H1 (cell line): ENCODE measurements around the gene CCN6. TPM values are rescaled to one million over a fixed set of nuclear protein-coding genes. Genes with fewer than 3 reads are reported as not detected.

Source experiments
- CTCF ChIA-PET: fragments of 300-600 bp; sonication (Branson Sonifier 250); formaldehyde crosslinking; loops from one replicate; lab custom pipeline; 2021; ENCODE audit not compliant: partially characterized antibody; lab: Charles Lee
- POLR2A ChIA-PET: fragments of 300-600 bp; sonication (Branson Sonifier 250); formaldehyde crosslinking; loops from one replicate; lab custom pipeline; 2021; ENCODE audit warnings: inconsistent platforms; ENCODE audit not compliant: partially characterized antibody; lab: Charles Lee
- DNase-seq, 2 experiments: peaks; one replicate each; pipeline versions ENCODE4 v3.0.0 to v3.0.0-alpha.2; 2010 to 2022; ENCODE audit warnings: low spot score in 2 of 2, low read depth in 1 of 2, mixed read lengths in 1 of 2
- FAIRE-seq: peaks from 2 replicates; lab custom pipeline; 2011; peaks lifted over from hg19 to GRCh38; lab: Jason Lieb, UNC
- H2AFZ ChIP-seq: 2 replicates; pipeline ENCODE4 v1.8.1; 2012; ENCODE audit warnings: low read length, inconsistent platforms
- H2AK5ac ChIP-seq: 2 replicates; pipeline ENCODE4 v1.6.1; 2013; ENCODE audit warnings: low read depth, low read length
- H2BK120ac ChIP-seq: replicated peaks from 2 replicates; pipeline ENCODE3; 2013; ENCODE audit warnings: low read depth, low read length, inconsistent platforms
- H2BK12ac ChIP-seq: 2 replicates; pipeline ENCODE4 v1.6.1; 2013; ENCODE audit warnings: low read depth, low read length
- H2BK15ac ChIP-seq: 2 replicates; pipeline ENCODE4 v1.6.1; 2013; ENCODE audit warnings: low read length
- H2BK20ac ChIP-seq: 2 replicates; pipeline ENCODE4 v1.6.1; 2013; ENCODE audit warnings: low read length
- H2BK5ac ChIP-seq: 2 replicates; pipeline ENCODE4 v1.6.1; 2013; ENCODE audit warnings: low read depth, low read length
- H3K14ac ChIP-seq: 2 replicates; pipeline ENCODE4 v1.6.1; 2013; ENCODE audit warnings: inconsistent platforms; ENCODE audit not compliant: insufficient read length
- H3K18ac ChIP-seq: 2 replicates; pipeline ENCODE4 v1.6.1; 2013; ENCODE audit warnings: low read length; ENCODE audit errors: extremely low read depth
- H3K23ac ChIP-seq: 2 replicates; pipeline ENCODE4 v1.6.1; 2013; ENCODE audit warnings: inconsistent platforms; ENCODE audit not compliant: insufficient read length
- H3K23me2 ChIP-seq: 2 replicates; pipeline ENCODE4 v1.6.1; 2013; ENCODE audit warnings: low read depth, low read length
- H3K27ac ChIP-seq: 2 replicates; pipeline ENCODE4 v1.6.1; 2011; ENCODE audit warnings: low read depth, low read length, inconsistent platforms
- H3K27me3 ChIP-seq, 4 experiments: replicated peaks in 1 of 4; 1 replicate in 1 of 4; 2 replicates in 3 of 4; pipeline versions ENCODE4 v1.6.1 to v1.8.1; 2011 to 2013; ENCODE audit warnings: low read length in 3 of 4, mild to moderate bottlenecking in 3 of 4, inconsistent platforms in 2 of 4, mixed read lengths in 2 of 4, moderate library complexity in 1 of 4; ENCODE audit not compliant: control insufficient read depth in 3 of 4, insufficient read depth in 3 of 4; ENCODE audit errors: extremely low read depth in 1 of 4
- H3K36me3 ChIP-seq, 4 experiments: 2 replicates each; pipeline versions ENCODE4 v1.6.1 to v1.8.1; 2011 to 2013; ENCODE audit warnings: mild to moderate bottlenecking in 4 of 4, low read length in 3 of 4, moderate library complexity in 2 of 4, control low read depth in 1 of 4, inconsistent platforms in 1 of 4; ENCODE audit not compliant: insufficient read depth in 4 of 4, control insufficient read depth in 2 of 4
- H3K4ac ChIP-seq: replicated peaks from 2 replicates; pipeline ENCODE3; 2013; ENCODE audit warnings: low read length, low read depth, mixed read lengths, inconsistent platforms; ENCODE audit not compliant: insufficient read length
- H3K4me1 ChIP-seq, 4 experiments: replicated peaks in 1 of 4; 1 replicate in 1 of 4; 2 replicates in 3 of 4; pipeline versions ENCODE4 v1.6.1 to v1.8.1; 2011 to 2013; ENCODE audit warnings: low read length in 3 of 4, inconsistent platforms in 2 of 4, mixed read lengths in 1 of 4; ENCODE audit not compliant: insufficient read depth in 4 of 4, control insufficient read depth in 3 of 4
- H3K4me2 ChIP-seq, 2 experiments: 2 replicates each; pipeline versions ENCODE4 v1.6.1 to v1.8.1; 2011 to 2013; ENCODE audit warnings: low read depth in 2 of 2, low read length in 2 of 2, control low read depth in 1 of 2, inconsistent platforms in 1 of 2, mild to moderate bottlenecking in 1 of 2; ENCODE audit not compliant: insufficient read depth in 1 of 2
- H3K4me3 ChIP-seq, 4 experiments: fragments of 200-600, 300-600 bp in 1 of 4; sonication (generic), shearing (Covaris generic), sonication (Bioruptor Twin) in 1 of 4; 2 replicates each; pipeline versions ENCODE4 v1.5.1 to v1.8.1; 2011 to 2016; ENCODE audit warnings: low read length in 4 of 4, low read depth in 3 of 4, control low read depth in 2 of 4, inconsistent platforms in 2 of 4, mild to moderate bottlenecking in 2 of 4, mixed read lengths in 1 of 4, moderate library complexity in 1 of 4; ENCODE audit not compliant: insufficient read depth in 2 of 4; ENCODE audit errors: extremely low read depth in 1 of 4
- H3K56ac ChIP-seq: replicated peaks from 2 replicates; pipeline ENCODE3; 2013; ENCODE audit warnings: low read depth, mild to moderate bottlenecking, mixed read lengths, low read length, inconsistent platforms; ENCODE audit not compliant: insufficient read length
- H3K79me1 ChIP-seq: 2 replicates; pipeline ENCODE4 v1.6.1; 2013; ENCODE audit warnings: low read depth, low read length, control low read depth
- H3K79me2 ChIP-seq, 2 experiments: 2 replicates each; pipeline versions ENCODE4 v1.6.1 to v1.8.1; 2012 to 2013; ENCODE audit warnings: low read length in 2 of 2, mild to moderate bottlenecking in 2 of 2, inconsistent platforms in 1 of 2; ENCODE audit not compliant: insufficient read depth in 2 of 2, control insufficient read depth in 1 of 2
- H3K9ac ChIP-seq, 4 experiments: replicated peaks in 1 of 4; 1 replicate in 1 of 4; 2 replicates in 3 of 4; pipeline versions ENCODE4 v1.6.1 to v1.8.1; 2011 to 2013; ENCODE audit warnings: low read depth in 3 of 4, low read length in 3 of 4, control low read depth in 2 of 4, mild to moderate bottlenecking in 2 of 4, moderate library complexity in 2 of 4, inconsistent platforms in 1 of 4; ENCODE audit errors: extremely low read depth in 1 of 4
- H3K9me3 ChIP-seq, 2 experiments: 2 replicates each; pipeline versions ENCODE4 v1.6.1 to v1.8.1; 2012 to 2013; ENCODE audit warnings: mild to moderate bottlenecking in 2 of 2, moderate library complexity in 2 of 2, control low read depth in 1 of 2, inconsistent platforms in 1 of 2, low read depth in 1 of 2, low read length in 1 of 2, mixed read lengths in 1 of 2; ENCODE audit not compliant: insufficient read depth in 2 of 2
- H4K20me1 ChIP-seq, 2 experiments: replicated peaks in 1 of 2; 2 replicates each; pipeline versions ENCODE3 to v1.8.1; 2011 to 2013; ENCODE audit warnings: inconsistent platforms in 2 of 2, low read length in 2 of 2, mild to moderate bottlenecking in 1 of 2; ENCODE audit not compliant: insufficient read depth in 2 of 2, control insufficient read depth in 1 of 2
- H4K5ac ChIP-seq: 2 replicates; pipeline ENCODE4 v1.6.1; 2013; ENCODE audit warnings: low read length, low read depth, mixed read lengths, inconsistent platforms; ENCODE audit not compliant: insufficient read length
- H4K8ac ChIP-seq: 2 replicates; pipeline ENCODE4 v1.8.0; 2013; ENCODE audit warnings: mild to moderate bottlenecking, moderate library complexity, low read length, inconsistent platforms; ENCODE audit not compliant: insufficient read depth; ENCODE audit errors: extremely low read depth
- H4K91ac ChIP-seq: replicated peaks from 2 replicates; pipeline ENCODE3; 2013; ENCODE audit warnings: low read length, mixed read lengths, inconsistent platforms; ENCODE audit not compliant: insufficient read length
- BCL11A ChIP-seq, 2 experiments: IDR thresholded peaks; one replicate each; pipeline ENCODE4 v1.6.1; 2011; ENCODE audit warnings: low read depth in 2 of 2, low read length in 2 of 2, mild to moderate bottlenecking in 2 of 2
- BRCA1 ChIP-seq: IDR thresholded peaks from 2 replicates; pipeline ENCODE4 v1.6.1; 2012; ENCODE audit warnings: low read depth, low read length, improper control_type of control experiment
- EZH2 ChIP-seq: fragments of 200-600 bp; sonication (generic); IDR thresholded peaks from 2 replicates; pipeline ENCODE4 v1.7.1; 2012; ENCODE audit warnings: low read depth, mild to moderate bottlenecking, moderate library complexity, low read length, inconsistent platforms; ENCODE audit not compliant: severe bottlenecking
- RNF2 ChIP-seq: fragments of 200-900, 300-1000 bp; sonication (generic); IDR thresholded peaks from 2 replicates; pipeline ENCODE4 v1.7.1; 2016; ENCODE audit warnings: borderline replicate concordance, low read depth, mild to moderate bottlenecking, antibody characterized with exemption, low read length; ENCODE audit not compliant: poor library complexity, severe bottlenecking; ENCODE audit errors: missing control alignments
- SRF ChIP-seq: IDR thresholded peaks from 2 replicates; pipeline ENCODE4 v1.6.1; 2011; ENCODE audit warnings: mild to moderate bottlenecking, low read depth, low read length, moderate library complexity
- WGBS, 2 experiments: shearing (Covaris generic) in 1 of 2; methylation state at CpG; one replicate each; pipeline versions ENCODE4 v1.1.6 to v1.1.7; 2013 to 2015; ENCODE audit warnings: low lambda C conversion rate in 2 of 2, mixed read lengths in 2 of 2, inconsistent platforms in 1 of 2, low coverage in 1 of 2, missing lambda C conversion rate in 1 of 2; ENCODE audit not compliant: insufficient replicate concordance in 2 of 2, insufficient coverage in 1 of 2, insufficient read length in 1 of 2; ENCODE audit errors: extremely low coverage in 1 of 2, missing lambda C conversion rate in 1 of 2; 5-methylcytosine and 5-hydroxymethylcytosine counted together
- polyA plus RNA-seq, 7 experiments: library from polyadenylated mRNA; depleted of rRNA in 3 of 7; stranded (reverse) in 5 of 7; unstranded in 2 of 7; fragments of >200 nt in 5 of 7; fragments of 200-250 nt in 2 of 7; gene quantifications; 1 replicate in 5 of 7; 2 replicates in 1 of 7; 4 replicates in 1 of 7; pipeline versions ENCODE4 v1.2.1 to v1.2.3, GENCODE V29; 2011 to 2013; ENCODE audit warnings: missing spikeins in 2 of 7, mixed read lengths in 2 of 7
- total RNA-seq: library from RNA; stranded (reverse); fragmentation: NEBNext Ultra II Directional; extraction: Animal tissue kit (Norgen Biotek cat#: 25700); gene quantifications from 2 replicates; pipeline ENCODE4 v1.2.1, GENCODE V29; 2021

Gene CCN6
- total and polyA plus RNA-seq, 2 of the 8 experiments (the other 6 are each of a cell fraction or from before 2014, with no cell fraction given) = not detected

- no peak for DNase-seq
- Histone ChIP-seq H3K36me3 (no peaks in the 10 kb centered on the region), H3K79me2 (no peaks in the 10 kb centered on the region), H3K27me3 (no peaks in the 10 kb centered on the region)
- 89% methylated on average over 4 of the region's 4 CpGs; no CpG with 5 or more reads in 1 of the 2 experiments for WGBS, 2 experiments
- no peak for TF ChIP-seq SRF
- TF ChIP-seq EZH2 = no peak
- no peak for TF ChIP-seq RNF2
- TF ChIP-seq BCL11A (IDR thresholded peaks at IDR 0.05; ENCODE audit: low read depth in 2 of 2, low read length in 2 of 2) = no peak
- no peak for TF ChIP-seq BRCA1
- TF ChIP-seq, all 59 proteins: peak for 0
- Histone ChIP-seq H3K14ac (no peak overlapping the region), H3K79me1 (no peaks in the 10 kb centered on the region), H3K56ac (no peak overlapping the region), H2BK120ac (no peak overlapping the region), H3K4me2 (no peak overlapping the region), H4K8ac (no peak overlapping the region), H3K27ac (no peak overlapping the region), H3K23ac (no peak overlapping the region), H3K4ac (no peak overlapping the region), H4K20me1 (no peaks in the 10 kb centered on the region), H4K91ac (no peak overlapping the region), H3K4me3 (no peak overlapping the region), H2BK20ac (no peak overlapping the region), H2AFZ (no peak overlapping the region), H2BK5ac (no peak overlapping the region), H3K9ac (no peak overlapping the region), H3K18ac (no peak overlapping the region), H3K4me1 (no peaks in the 10 kb centered on the region), H3K9me3 (no peaks in the 10 kb centered on the region; a peak in 1 of 4 replicates), H2BK12ac (no peak overlapping the region), H4K5ac (no peak overlapping the region), H2BK15ac (no peak overlapping the region), H2AK5ac (no peak overlapping the region), H3K23me2 (peaks cover 2% of the 10 kb centered on the region; the same call in 1 of the 2 replicates)
- FAIRE-seq = no peak
- CTCF ChIA-PET = interaction anchor here (0.6 to 1.1 kb wide), 4 partner anchors 11 to 805 kb away, joined by 3 to 6 read pairs (median 3); no protein-coding TSS in a partner anchor
- POLR2A ChIA-PET = no interaction called here
Observed at GRCh38 chr6:112061605-112062004, 7.7 kb downstream of the CCN6 start.
